NCI-H146 treated with DMSO at 0.1 percent for 48 hours (cell line): ENCODE data around the gene SPDYE2.
"Not testable (repeated sequence)": the region's sequence is repeated elsewhere in the genome, so short reads cannot be mapped to it uniquely, and the experiment has no call there.

Source experiments
- DNase-seq: peaks from one replicate; lab custom pipeline; 2025; ENCODE audit not compliant: unreplicated experiment; lab: John Stamatoyannopoulos, UW

SPDYE2 gene

GRCh38 chr7:102535062-102535615, 15.9 kb upstream of the SPDYE2 start:
- not testable (repeated sequence) for DNase-seq

GRCh38 chr7:102540604-102541003, 10.4 kb upstream of the SPDYE2 start:
- DNase-seq = not testable (repeated sequence)

GRCh38 chr7:102542083-102542482, 8.9 kb upstream of the SPDYE2 start:
- not testable (repeated sequence) for DNase-seq

GRCh38 chr7:102542771-102543170, 8.3 kb upstream of the SPDYE2 start:
- DNase-seq = not testable (repeated sequence)

- DNase-seq = not testable (repeated sequence)
Measured at GRCh38 chr7:102543596-102543995, 7.4 kb upstream of the SPDYE2 start, which contains the start of gene UPK3BL2. Gene UPK3BL2 (minus strand): TSS chr7:102543696. CDS start chr7:102543636, 60 bp downstream.

GRCh38 chr7:102544372-102544771, 6.7 kb upstream of the SPDYE2 start:
- DNase-seq = not testable (repeated sequence)

- not testable (repeated sequence) for DNase-seq
Measured at GRCh38 chr7:102545288-102545687, 5.7 kb upstream of the SPDYE2 start.

- not testable (repeated sequence) for DNase-seq
Measured at GRCh38 chr7:102546353-102546752, 4.7 kb upstream of the SPDYE2 start.

GRCh38 chr7:102568620-102569019, 17.6 kb downstream of the SPDYE2 start:
- DNase-seq = not testable (repeated sequence)

- not testable (repeated sequence) for DNase-seq
Measured at GRCh38 chr7:102572261-102573239, 21.5 kb downstream of the SPDYE2 start, which contains the start of gene POLR2J3. Gene POLR2J3 (minus strand): TSS chr7:102572583. CDS start chr7:102572521, 62 bp downstream.

GRCh38 chr7:102574607-102575006, 23.6 kb downstream of the SPDYE2 start:
- not testable (repeated sequence) for DNase-seq

GRCh38 chr7:102576363-102576762, 25.3 kb downstream of the SPDYE2 start:
- DNase-seq = not testable (repeated sequence)

GRCh38 chr7:102577315-102578240, 26.6 kb downstream of the SPDYE2 start:
- DNase-seq = not testable (repeated sequence)

GRCh38 chr7:102578486-102578885, 27.5 kb downstream of the SPDYE2 start:
- not testable (repeated sequence) for DNase-seq

GRCh38 chr7:102581722-102582121, 30.7 kb downstream of the SPDYE2 start:
- DNase-seq = not testable (repeated sequence)

- not testable (repeated sequence) for DNase-seq
Measured at GRCh38 chr7:102583495-102583894, 32.5 kb downstream of the SPDYE2 start.

GRCh38 chr7:102589857-102590256, 38.8 kb downstream of the SPDYE2 start:
- DNase-seq = not testable (repeated sequence)

- DNase-seq = not testable (repeated sequence)
Measured at GRCh38 chr7:102592477-102593019, 41.5 kb downstream of the SPDYE2 start.

- DNase-seq = not testable (repeated sequence)
Measured at GRCh38 chr7:102593637-102594334, 42.8 kb downstream of the SPDYE2 start.

- not testable (repeated sequence) for DNase-seq
Measured at GRCh38 chr7:102596036-102596435, 45.0 kb downstream of the SPDYE2 start.
